Hepatocyte (in vitro differentiated cells): ENCODE results near the gene CPVL.

Experiments used
- CTCF ChIP-seq: fragments of 200-600 bp; sonication (generic); IDR thresholded peaks from 2 replicates; pipeline ENCODE4 v1.5.1; 2016; ENCODE audit warnings: antibody characterized with exemption, mild to moderate bottlenecking; ENCODE audit not compliant: poor library complexity
- EZH2 ChIP-seq: fragments of 200-600 bp; sonication (generic); IDR thresholded peaks from 2 replicates; pipeline ENCODE4 v1.6.1; 2016; ENCODE audit warnings: antibody characterized with exemption, mild to moderate bottlenecking, borderline replicate concordance

DNA sequence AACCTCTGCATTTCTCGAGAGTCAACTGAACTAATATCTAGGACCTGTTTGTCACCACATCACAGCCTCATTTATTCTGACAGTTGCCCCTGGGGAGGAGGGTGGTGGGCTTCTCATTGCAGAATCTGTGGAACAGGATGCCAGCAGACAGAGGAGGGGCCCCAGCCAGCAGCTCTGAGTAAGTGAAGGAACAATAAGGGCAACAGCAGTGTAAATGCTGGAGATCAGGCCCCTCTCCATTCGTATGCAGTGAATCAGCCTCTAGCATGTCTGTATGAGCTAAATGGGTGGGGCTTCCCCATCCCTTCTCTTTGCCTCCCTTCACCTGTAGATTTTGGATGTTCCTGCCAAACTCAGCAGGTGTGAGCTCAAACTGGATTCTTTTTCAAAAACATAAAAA, 7.7 kb upstream of the CPVL start:
- TF ChIP-seq CTCF: no peak
- no peak for TF ChIP-seq EZH2
